Measurements from ENCODE around the gene OXER1.

DNA sequence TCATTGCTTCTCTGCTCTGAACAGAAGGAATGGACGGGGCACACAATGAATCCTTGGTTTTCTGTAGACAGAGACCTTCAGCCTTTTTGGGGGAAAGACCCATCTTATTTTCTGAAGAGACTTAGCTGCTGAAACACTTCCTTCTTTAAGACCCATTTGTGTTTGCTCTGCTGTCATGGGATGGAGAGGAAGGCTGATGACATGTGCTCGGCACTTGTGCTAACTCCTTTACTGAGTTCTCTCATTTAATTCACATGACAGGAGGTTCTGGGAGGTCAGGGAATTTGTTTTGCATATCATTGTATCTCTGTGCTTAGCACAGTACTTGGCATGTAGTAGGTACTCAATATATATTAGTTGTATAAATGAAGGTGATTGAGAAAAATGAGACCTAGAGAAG, 39.0 kb downstream of the OXER1 start:
- TF ChIP-seq EZH2 (IDR thresholded peaks at IDR 0.05; ENCODE audit: low read length, unreplicated experiment): no peak
- TF ChIP-seq, protein P1, sequence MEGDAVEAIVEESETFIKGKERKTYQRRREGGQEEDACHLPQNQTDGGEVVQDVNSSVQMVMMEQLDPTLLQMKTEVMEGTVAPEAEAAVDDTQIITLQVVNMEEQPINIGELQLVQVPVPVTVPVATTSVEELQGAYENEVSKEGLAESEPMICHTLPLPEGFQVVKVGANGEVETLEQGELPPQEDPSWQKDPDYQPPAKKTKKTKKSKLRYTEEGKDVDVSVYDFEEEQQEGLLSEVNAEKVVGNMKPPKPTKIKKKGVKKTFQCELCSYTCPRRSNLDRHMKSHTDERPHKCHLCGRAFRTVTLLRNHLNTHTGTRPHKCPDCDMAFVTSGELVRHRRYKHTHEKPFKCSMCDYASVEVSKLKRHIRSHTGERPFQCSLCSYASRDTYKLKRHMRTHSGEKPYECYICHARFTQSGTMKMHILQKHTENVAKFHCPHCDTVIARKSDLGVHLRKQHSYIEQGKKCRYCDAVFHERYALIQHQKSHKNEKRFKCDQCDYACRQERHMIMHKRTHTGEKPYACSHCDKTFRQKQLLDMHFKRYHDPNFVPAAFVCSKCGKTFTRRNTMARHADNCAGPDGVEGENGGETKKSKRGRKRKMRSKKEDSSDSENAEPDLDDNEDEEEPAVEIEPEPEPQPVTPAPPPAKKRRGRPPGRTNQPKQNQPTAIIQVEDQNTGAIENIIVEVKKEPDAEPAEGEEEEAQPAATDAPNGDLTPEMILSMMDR (conservative IDR thresholded peaks at IDR 0.05; ENCODE audit: low read depth, low read length): no peak
